Activated gamma-delta T cell treated with Interleukin-2 at 50 U/mL for 16 hours (primary cell): ENCODE data around the gene ALDOC.
"Not testable (repeated sequence)": the region's sequence is repeated elsewhere in the genome, so short reads cannot be mapped to it uniquely, and the experiment has no call there.

Experiments
- DNase-seq: peaks from one replicate; pipeline ENCODE4 v3.0.0-alpha.2; 2020

The ALDOC gene

GRCh38 chr17:28580959-28581358, 4.3 kb upstream of the ALDOC start:
- no peak for DNase-seq

DNA sequence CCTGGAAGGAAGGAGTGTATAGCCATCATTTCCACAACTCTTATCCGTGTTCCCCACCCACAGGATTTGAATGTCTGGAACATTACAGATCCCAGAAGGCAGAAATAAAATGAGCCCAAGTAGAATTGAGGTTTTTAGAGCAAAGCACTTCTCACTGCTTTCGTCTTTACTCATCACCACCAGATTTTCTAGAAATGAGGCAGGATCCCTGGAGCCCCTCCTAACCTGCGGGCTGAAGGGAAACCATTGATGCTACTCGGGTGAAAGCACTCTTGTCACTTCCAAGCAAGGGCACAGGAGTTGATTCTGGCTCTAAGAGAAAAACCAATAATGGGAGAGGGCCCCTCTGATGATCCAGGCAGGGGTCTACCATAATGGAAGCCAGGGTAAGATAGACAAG, 2.8 kb upstream of the ALDOC start:
- DNase-seq, result no peak

DNA sequence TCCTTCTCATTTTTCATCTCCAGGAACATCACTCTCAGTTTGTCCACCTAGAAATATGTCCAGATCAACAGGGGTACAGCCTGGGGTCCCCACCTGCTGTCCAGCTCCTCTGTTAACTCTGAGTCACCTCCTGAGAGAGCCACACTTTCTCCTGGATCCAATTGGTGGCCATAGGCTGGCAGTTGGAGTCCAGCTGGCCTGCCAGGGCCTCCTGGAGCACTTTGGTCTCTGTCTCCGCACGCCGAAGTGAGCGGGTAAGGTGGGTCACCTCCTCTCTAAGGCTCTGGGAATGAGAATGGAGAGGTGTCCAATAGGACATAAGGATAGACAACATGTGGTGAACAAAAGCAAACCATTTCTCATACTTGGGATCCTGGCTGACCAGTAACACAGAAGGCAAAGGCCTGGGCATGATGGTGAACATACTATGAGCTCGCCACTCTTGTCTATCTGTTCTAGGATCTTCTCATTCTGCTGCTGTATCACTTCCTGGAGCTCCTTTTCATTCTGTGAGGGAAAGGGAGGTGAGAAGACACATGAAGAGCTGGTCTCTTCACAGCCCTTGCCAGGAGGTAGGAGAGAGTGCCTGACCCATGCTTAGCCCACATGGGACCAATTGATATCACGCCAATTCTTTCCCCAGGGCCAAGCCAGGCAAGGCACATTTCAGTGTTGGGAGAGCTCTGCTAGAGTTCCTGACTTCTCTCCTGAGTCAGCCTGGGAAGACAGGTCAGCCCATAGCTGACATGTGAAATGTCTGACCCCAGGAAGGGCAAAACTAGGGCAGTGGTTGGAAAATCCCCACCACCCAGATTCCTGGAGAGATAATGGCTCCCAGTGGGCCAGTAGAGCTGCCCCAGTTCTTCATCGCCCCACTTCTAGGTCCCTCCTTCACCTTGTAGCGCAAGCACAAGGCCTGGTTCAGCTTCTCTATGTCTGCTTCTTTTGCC, 1.8 kb upstream of the ALDOC start:
- no peak for DNase-seq

DNA sequence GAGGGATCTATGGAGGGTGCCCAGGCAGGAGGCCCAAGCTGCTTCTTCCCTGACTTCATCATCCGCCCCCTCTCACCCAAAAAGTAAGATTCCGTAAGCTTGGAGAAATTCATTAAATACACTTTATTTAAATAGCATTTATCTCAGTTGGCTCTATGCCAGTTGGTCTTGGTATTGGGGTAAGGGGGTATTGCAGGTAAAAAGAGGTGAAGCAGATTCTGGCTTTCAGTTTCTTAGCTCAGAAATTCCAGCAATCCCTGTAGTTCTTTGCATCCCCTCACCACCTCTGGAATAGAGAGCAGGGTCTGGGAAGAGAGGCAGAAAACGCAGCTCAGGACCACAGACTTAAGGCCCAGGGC, 750 bp upstream of the ALDOC start:
- no peak for DNase-seq

DNA sequence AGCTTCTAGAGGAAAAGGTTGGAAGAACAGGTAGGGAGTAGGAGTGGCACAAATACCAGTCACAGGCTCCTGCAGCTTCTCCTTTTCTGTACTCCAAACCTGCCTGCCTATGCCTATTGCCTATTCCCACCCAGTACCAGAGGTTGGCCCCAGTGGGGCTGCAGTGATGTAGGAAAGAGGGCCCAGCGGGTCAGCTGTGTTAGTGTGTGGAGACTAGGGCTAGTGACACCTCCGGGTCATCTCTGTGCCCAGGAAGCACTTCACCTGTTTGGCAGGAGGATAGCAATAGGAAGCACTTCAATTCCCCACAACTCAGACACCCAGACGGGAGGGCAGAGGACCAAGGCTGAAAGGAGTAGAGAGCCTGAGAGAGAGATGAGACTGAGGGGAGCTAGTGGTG, 679 bp downstream of the ALDOC start:
- DNase-seq, result not testable (repeated sequence)

DNA sequence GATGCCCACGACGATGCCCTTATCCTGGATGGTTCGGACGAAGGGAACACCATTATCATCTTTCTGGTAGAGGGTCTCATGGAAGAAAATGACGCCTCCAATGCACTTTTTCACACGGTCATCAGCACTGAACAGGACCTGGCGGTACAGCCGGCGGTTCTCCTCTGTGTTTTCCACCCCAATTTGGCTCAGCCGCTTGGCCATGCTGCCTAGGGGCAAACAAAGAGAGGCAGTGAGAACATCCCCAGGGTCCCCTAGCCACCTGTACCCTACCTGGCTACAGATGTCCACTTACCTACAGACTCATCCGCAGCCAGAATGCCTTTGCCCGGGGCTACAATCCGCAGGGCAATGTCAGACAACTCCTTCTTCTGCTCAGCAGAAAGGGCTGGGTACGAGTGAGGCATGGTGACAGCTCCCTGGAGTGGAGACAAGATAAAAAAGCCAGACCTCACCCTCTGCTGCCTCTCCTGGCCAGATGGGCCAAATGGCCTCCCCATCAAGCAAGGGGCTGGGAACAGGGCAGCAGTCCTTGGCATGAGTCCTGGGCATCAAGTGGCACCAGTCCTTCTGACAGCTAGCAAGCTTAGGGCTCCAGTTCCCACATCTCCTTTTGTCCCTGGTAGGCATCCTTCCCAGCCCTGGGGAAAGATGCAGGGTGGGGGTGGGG, 1.4 kb downstream of the ALDOC start:
- DNase-seq, result no peak

GRCh38 chr17:28574526-28574925, 2.2 kb downstream of the ALDOC start:
- no peak for DNase-seq

DNA sequence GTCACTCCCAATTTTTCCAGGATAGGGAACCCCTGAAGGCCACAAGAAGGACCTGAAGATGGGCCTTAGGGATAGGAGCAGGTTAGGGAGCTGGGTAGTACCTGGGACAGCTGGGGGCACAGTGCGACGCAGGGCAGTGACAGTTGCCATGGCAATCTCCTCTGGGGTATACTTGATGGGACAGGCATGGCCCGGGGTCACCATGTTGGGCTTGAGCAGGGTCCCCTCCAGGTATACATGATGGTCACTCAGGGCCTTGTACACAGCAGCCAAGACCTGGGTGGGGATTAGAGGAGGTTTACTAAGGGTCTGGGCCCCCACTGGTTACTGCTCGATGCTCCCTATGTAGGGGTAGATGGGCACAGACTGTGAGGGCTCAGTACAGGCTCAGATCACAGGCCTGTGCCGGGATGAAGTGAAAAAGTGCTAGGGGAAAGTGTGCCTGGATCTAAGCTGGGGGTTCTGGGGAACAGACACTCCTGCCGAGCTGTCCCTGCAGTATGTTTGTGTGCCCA, 2.7 kb downstream of the ALDOC start:
- no peak for DNase-seq

DNA sequence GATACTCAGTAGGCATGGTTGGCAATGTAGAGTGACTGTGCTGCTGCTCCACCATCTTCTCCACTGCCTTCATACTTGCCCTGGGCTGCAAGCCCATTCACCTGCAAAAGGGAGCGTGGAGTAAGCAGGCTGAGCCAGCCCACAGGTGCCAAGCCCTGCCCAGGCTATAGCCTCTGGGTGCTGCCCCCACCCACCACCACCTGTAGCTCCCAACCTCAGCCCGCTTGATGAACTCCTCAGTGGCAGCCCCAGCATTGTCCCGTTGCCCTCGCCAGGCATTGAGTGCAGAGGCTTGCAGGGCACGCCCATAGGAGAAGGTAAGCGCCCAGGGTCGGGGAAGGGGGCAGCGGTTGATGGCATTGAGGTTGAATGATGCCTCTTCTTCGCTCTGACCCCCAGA, 3.2 kb downstream of the ALDOC start:
- DNase-seq, result no peak

DNA sequence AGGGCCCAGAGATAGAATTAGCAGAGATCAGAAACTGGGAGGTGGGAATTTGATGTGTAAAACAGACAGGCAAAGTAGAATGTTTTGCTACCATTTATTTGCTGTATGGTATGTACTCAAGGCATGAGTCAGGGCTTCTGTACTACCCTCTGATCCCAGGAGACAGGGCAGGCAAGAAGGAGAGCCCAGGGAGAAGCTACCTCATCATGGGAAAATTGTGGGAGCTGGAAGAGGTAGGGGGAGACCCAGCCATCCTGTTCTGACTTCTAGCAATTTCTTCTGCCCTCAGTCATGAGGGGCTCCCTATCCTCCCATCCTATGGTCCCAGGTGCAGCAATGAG, 3.7 kb downstream of the ALDOC start:
- no peak for DNase-seq

DNA sequence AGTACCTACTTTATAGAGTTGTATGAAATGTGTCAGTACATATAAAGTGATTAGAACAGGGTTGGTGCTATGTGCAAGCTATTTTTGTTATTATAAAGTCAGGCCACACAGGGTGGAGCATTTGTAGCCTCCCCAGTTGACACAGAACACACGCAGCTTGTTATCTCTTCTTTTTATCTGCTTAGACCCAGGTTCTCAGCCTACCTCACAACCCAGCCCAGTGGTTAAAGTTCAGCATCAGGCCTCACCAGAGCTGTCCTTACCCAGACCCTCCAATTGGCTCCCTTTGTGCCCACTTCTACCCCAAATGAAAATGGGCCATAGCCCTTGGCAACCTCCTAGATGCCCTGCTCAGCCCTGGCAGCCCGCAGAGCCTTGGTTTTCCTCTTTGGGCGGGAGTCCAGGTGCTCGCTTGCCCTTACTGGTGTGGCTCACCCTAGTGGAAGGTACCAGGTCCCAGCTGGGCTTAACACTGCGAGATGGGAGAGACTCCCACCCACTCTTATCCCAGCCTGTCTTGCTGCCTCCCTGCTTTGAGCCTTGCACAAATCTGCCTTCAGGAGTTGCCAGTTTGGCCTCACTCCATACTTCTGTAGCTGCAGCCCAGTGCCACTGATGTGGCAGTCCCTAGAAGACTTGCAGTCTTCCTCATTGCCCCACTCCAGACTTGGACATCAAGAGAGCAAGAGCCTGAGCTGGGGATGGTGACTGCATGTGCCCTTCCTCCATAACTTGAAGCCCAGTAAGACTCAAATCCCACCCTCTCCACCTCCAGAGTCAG, 4.2 kb downstream of the ALDOC start:
- DNase-seq, result no peak

GRCh38 chr17:28571361-28572122, 5.2 kb downstream of the ALDOC start, which contains the start of gene PIGS:
TSS of gene PIGS (minus strand) at chr17:28571524. CDS start at chr17:28571496, 28 bp downstream.
- peak; percentile 89 for DNase-seq

DNA sequence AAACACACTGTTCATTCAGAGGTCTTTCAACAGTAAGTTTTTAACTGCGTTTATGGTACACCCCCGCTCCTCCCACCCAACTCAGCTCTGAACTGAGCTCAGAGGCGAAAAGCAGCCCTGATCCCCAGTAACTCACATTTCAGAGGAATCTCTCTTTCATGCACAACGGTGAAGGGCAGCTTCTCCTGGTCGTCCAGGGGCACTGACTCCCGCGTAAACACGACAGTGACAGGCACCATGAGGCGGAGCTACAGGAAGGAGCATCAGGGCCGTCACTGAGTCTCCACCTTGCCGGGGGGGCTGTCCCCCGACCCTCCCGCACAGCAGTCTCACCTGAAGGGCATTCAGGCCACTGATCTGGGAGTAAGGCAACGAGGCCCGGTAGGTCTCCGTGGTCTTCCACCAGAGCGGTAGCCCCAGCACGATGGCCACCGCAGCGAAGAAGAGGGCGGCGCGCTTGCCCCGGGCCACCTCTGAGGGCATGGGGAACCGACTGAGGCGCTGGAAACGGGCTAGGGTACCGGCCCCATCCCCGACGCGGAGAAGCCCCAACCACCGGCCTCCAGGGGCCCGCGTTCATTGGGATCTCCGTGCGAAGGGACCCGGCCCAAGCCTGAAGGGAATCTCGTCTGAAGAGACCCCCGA, 5.9 kb downstream of the ALDOC start:
- DNase-seq, result peak; percentile 40

DNA sequence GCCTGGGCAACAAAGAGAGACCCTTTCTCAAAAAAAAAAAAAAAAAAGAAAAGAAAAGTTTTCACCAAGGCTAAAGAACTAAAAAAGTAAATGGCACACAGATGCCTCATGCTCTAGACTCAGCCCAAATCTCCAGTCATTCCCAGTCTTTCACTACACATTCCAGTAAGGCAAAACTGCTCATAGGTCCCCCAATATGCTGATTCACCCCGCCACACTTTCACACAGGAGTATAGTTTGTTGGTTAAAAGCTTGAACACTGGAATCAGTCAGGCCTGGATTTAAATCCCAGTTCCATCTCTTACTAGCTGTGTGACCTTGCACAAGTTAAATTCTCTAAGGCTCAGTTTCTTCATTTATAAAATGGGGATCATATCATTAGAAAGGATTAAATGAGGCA, 7.2 kb downstream of the ALDOC start:
- no peak for DNase-seq

DNA sequence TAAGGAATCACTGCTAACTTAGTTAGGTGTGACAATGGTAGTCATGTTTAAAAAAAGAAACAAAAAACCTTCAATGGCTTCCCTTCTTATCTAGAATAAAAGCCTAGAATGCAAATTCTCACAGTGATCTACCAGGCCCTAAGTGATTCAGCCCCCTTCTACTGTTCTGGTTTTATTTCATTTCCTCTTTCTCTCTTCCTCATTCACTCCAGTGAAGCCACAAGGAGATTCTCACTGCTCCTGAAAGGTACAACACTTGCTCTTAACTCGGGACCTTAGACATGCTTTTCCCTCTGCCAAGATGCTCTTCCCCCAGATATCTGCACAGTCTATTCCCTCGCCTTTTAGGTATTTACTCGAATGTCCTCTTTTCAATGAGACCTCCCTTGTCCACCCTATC, 9.1 kb downstream of the ALDOC start:
- DNase-seq, result no peak

DNA sequence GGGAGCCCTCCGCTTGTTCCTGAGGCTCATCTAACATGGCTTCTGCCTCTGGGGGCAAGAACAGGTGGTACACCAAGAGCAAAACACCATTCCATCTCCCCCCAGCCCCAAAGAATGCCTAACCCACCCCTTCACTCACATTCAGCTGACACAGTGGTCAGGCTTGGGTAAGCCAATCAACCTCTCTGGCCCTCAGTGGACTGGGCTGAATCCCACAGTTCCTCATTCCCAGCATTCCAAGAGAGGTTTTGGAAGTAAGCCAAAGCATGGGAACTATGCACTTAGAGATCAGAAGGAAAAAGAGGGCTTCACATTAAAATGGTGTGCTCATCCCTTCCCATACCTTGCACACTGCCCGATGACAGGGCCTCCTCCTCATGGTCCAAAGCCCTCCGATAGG, 13.2 kb downstream of the ALDOC start:
- DNase-seq, result no peak

DNA sequence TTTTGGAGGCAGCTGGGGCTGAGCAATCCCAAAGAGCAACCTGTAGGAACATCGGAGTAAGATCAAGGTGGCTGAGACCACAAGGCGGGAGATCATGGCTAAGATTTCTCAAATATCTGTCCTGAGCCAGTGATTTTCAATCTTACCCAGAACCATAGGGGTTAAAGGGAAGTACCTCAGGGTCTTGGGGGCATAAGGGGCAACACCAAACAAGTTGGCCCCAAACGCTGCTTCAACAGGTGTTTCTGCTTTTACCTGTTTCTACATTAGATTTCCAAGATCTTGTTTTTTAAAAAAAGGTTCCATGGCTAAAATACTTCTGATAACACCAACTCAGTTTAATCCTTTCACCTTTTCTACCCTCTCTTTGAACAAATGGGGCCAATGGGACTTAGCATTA, 21.7 kb downstream of the ALDOC start:
- no peak for DNase-seq

GRCh38 chr17:28554565-28554964, 22.1 kb downstream of the ALDOC start:
- DNase-seq, result no peak

DNA sequence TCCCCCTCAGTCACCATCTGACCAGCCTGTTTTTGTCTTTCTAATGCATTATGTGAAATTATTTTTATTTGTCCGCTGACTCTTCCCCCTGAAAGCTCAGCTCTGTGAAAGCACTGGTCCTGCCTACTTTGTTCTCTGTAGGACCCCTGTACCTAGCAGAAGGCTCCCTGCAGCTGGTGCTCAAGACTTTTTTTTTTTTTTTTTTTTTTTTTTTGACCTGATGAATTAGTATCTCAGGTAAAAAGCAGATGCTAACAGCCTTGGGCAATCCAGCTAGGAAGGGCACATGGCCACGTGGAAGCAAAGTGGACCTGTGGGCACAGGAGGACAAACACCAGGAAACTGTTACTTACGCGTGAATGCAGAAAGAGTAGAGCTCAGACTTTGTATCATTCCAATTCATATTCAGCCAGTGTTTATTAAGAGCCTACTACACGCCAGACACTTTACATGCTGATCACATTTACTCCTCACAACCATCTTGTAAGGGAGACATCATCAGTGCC, 23.6 kb downstream of the ALDOC start:
- no peak for DNase-seq

DNA sequence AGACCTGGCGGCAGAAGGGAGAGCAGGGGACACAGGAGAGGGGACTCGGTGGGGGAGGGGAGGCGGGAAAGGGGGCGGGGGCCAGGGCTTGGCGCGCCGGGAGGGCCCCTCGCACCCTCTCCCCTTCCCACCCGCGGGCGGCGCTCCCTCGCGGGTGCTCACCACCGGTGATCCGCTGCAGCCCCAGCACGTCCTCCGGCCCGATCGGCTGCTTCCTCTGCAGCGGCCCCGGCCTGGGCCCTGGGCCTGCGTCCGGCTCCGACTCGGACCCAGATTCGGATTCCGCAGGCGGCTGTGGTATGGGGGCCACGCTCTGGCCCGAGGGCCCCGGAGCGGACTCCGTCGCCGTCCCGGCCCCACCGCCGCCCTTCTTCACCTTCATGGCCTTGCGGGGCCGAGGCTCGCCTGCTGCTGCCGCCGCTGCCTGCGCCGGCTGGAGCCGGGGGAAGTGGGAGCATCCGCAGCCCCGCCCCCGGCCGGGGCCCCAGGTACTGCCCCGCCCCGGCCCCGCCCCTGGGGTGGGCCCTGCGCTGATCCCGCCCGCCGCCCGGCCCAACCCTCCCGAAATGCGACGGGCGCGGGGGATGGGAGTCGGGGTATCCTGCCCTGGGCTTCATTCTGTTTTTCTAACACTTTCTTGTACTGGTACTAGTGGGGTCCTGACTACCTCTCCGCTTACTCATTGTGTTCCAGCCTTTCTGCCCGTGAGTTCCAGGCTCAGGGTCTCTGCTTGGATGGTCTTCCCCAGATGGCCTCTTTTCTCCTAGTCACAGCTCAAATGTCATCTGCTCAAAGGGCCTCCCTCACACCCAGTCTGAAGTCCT, 24.3 kb downstream of the ALDOC start, which contains the start of gene UNC119:
Gene UNC119, minus strand, starts transcription at position 449 of the 824 bp plus-strand sequence. Its CDS starts 67 bp downstream, at position 382.
- peak; percentile 73 for DNase-seq
